HCT116 (cell line): ENCODE data around the gene ZP1. TPM values are rescaled to one million over a fixed set of nuclear protein-coding genes. Genes with fewer than 3 reads are reported as not detected.

ENCODE experiments used
- ATF3 ChIP-seq: IDR thresholded peaks from 2 replicates; pipeline ENCODE4 v1.6.1; 2012
- CBX3 ChIP-seq: IDR thresholded peaks from 2 replicates; pipeline ENCODE4 v1.6.1; 2012; ENCODE audit warnings: low read depth
- CTCF ChIP-seq, 3 experiments: fragments of 200-600 bp in 1 of 3; sonication (generic) in 1 of 3; IDR thresholded peaks in 2 of 3; conservative IDR thresholded peaks in 1 of 3; 2 replicates each; pipeline ENCODE4 v1.5.1; 2012 to 2017; ENCODE audit warnings: low read depth in 2 of 3, low read length in 2 of 3, antibody characterized with exemption in 1 of 3, borderline replicate concordance in 1 of 3, control low read depth in 1 of 3, mild to moderate bottlenecking in 1 of 3, mixed read lengths in 1 of 3, mixed run types in 1 of 3, moderate library complexity in 1 of 3; ENCODE audit not compliant: insufficient read depth in 1 of 3
- EGR1 ChIP-seq: IDR thresholded peaks from 2 replicates; pipeline ENCODE4 v1.6.1; 2012; ENCODE audit warnings: low read depth
- ELF1 ChIP-seq: IDR thresholded peaks from 2 replicates; pipeline ENCODE4 v1.6.1; 2012; ENCODE audit warnings: low read depth, borderline replicate concordance
- EZH2 ChIP-seq: fragments of 200-600 bp; sonication (generic); IDR thresholded peaks from 2 replicates; pipeline ENCODE4 v1.6.1; 2017; ENCODE audit warnings: antibody characterized with exemption, mixed run types
- EZH2phosphoT487 ChIP-seq: fragments of 200-600 bp; IDR thresholded peaks from 2 replicates; pipeline ENCODE4 v1.6.1; 2018; ENCODE audit warnings: antibody characterized with exemption, borderline replicate concordance
- RAD21 ChIP-seq: IDR thresholded peaks from 2 replicates; pipeline ENCODE4 v1.6.1; 2012; ENCODE audit warnings: low read depth, mild to moderate bottlenecking
- ZNF274 ChIP-seq: fragments of 200-500 bp; sonication (Bioruptor generic); IDR thresholded peaks from 2 replicates; pipeline ENCODE4 v1.6.1; 2014; ENCODE audit warnings: mild to moderate bottlenecking, low read depth, low read length, inconsistent platforms
- total RNA-seq: library from RNA; stranded (reverse); gene quantifications from one replicate; pipeline ENCODE4 v1.2.1, GENCODE V29; 2021; ENCODE audit not compliant: unreplicated experiment
- TF ChIP-seq, protein P1 (sequence below): IDR thresholded peaks from 2 replicates; pipeline ENCODE4 v1.6.1; 2011; ENCODE audit warnings: mild to moderate bottlenecking, low read length, moderate library complexity; ENCODE audit not compliant: insufficient replicate concordance; ENCODE audit errors: extremely low read depth

ZP1 gene
- total RNA-seq, 1 experiment from 2014 or later: not detected

GRCh38 chr11:60841797-60842667 is 25.3 kb upstream of the ZP1 start, which contains the start of gene CCDC86 (continued):
- TF ChIP-seq CTCF (IDR thresholded peaks at IDR 0.05 in 2 of 3, conservative IDR thresholded peaks at IDR 0.05 in 1 of 3; ENCODE audit: borderline replicate concordance in 1 of 3, insufficient read depth in 1 of 3, low read depth in 2 of 3, low read length in 2 of 3) (no peak), ELF1 (no peak), ZNF274 (no peak), EGR1 (0 out of 2 replicates have a peak, but pooled peaks have one; percentile 28), EZH2 (no peak), CBX3 (0 out of 2 replicates have a peak, but pooled peaks have one; percentile 65), ATF3 (no peak), RAD21 (no peak), EZH2phosphoT487 (no peak)
- TF ChIP-seq, protein P1, sequence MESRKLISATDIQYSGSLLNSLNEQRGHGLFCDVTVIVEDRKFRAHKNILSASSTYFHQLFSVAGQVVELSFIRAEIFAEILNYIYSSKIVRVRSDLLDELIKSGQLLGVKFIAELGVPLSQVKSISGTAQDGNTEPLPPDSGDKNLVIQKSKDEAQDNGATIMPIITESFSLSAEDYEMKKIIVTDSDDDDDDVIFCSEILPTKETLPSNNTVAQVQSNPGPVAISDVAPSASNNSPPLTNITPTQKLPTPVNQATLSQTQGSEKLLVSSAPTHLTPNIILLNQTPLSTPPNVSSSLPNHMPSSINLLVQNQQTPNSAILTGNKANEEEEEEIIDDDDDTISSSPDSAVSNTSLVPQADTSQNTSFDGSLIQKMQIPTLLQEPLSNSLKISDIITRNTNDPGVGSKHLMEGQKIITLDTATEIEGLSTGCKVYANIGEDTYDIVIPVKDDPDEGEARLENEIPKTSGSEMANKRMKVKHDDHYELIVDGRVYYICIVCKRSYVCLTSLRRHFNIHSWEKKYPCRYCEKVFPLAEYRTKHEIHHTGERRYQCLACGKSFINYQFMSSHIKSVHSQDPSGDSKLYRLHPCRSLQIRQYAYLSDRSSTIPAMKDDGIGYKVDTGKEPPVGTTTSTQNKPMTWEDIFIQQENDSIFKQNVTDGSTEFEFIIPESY: no peak
